Neural progenitor cell (in vitro differentiated cells): ENCODE data around the gene TKT. TPM values are rescaled to one million over a fixed set of nuclear protein-coding genes. Genes with fewer than 3 reads are reported as not detected.
A peak's percentile ranks its signal among the peaks of the same experiment; 100 is the strongest.

Source experiments
- DNase-seq: peaks from one replicate; pipeline ENCODE4 v3.0.0-alpha.2; 2016; ENCODE audit warnings: low spot score
- H2AFZ ChIP-seq: fragments of 200-600 bp; sonication (generic); replicated peaks from 2 replicates; pipeline ENCODE4 v1.6.1; 2016; ENCODE audit warnings: antibody characterized with exemption
- H3F3A ChIP-seq: fragments of 200-600 bp; sonication (generic); 2 replicates; pipeline ENCODE4 v1.6.1; 2016; ENCODE audit warnings: antibody characterized with exemption, low read depth
- H3K27ac ChIP-seq: fragments of 200-600 bp; sonication (generic); 2 replicates; pipeline ENCODE4 v1.5.1; 2016; ENCODE audit warnings: mild to moderate bottlenecking
- H3K27me3 ChIP-seq: fragments of 200-600 bp; sonication (generic); 2 replicates; pipeline ENCODE4 v1.6.1; 2016; ENCODE audit warnings: mild to moderate bottlenecking, moderate library complexity
- H3K36me3 ChIP-seq: fragments of 200-600 bp; sonication (generic); 2 replicates; pipeline ENCODE4 v1.5.1; 2016
- H3K4me1 ChIP-seq: fragments of 200-600 bp; sonication (generic); 2 replicates; pipeline ENCODE4 v1.6.1; 2016; ENCODE audit warnings: mixed run types
- H3K4me2 ChIP-seq: fragments of 200-600 bp; sonication (generic); 2 replicates; pipeline ENCODE4 v1.6.1; 2016
- H3K4me3 ChIP-seq: fragments of 200-600 bp; sonication (generic); 2 replicates; pipeline ENCODE4 v1.5.1; 2016
- H3K79me2 ChIP-seq: fragments of 200-600 bp; sonication (generic); 2 replicates; pipeline ENCODE4 v1.6.1; 2016; ENCODE audit warnings: low read depth
- H3K9ac ChIP-seq: fragments of 200-600 bp; sonication (generic); 2 replicates; pipeline ENCODE4 v1.6.1; 2016
- H3K9me3 ChIP-seq: fragments of 200-600 bp; sonication (generic); 2 replicates; pipeline ENCODE4 v1.5.1; 2016; ENCODE audit warnings: low read depth
- H4K20me1 ChIP-seq: fragments of 200-600 bp; sonication (generic); 2 replicates; pipeline ENCODE4 v1.6.1; 2016; ENCODE audit warnings: low read depth
- H3K27ac Mint-ChIP-seq: 3 replicates; pipeline ENCODE4 v1.8.0; 2021; ENCODE audit warnings: mixed read lengths
- H3K27me3 Mint-ChIP-seq: 2 replicates; pipeline ENCODE4 v1.8.0; 2022; ENCODE audit warnings: low read depth, mild to moderate bottlenecking, inconsistent platforms, moderate library complexity, mixed read lengths; ENCODE audit not compliant: insufficient read depth
- H3K36me3 Mint-ChIP-seq: 3 replicates; pipeline ENCODE4 v1.8.0; 2021; ENCODE audit warnings: mixed read lengths
- H3K4me1 Mint-ChIP-seq: 3 replicates; pipeline ENCODE4 v1.8.0; 2021; ENCODE audit warnings: mixed read lengths
- H3K4me3 Mint-ChIP-seq: 3 replicates; pipeline ENCODE4 v1.8.0; 2021; ENCODE audit warnings: mild to moderate bottlenecking, moderate library complexity, mixed read lengths
- H3K9me3 Mint-ChIP-seq: 3 replicates; pipeline ENCODE4 v1.8.0; 2020; ENCODE audit warnings: mixed read lengths
- CTCF ChIP-seq: fragments of 200-600 bp; sonication (generic); IDR thresholded peaks from 2 replicates; pipeline ENCODE4 v1.5.1; 2017; ENCODE audit warnings: antibody characterized with exemption, mild to moderate bottlenecking
- EZH2 ChIP-seq: fragments of 200-600 bp; sonication (generic); IDR thresholded peaks from 2 replicates; pipeline ENCODE4 v1.6.1; 2017; ENCODE audit warnings: antibody characterized with exemption, mild to moderate bottlenecking, moderate library complexity
- EZH2phosphoT487 ChIP-seq: fragments of 200-600 bp; sonication (generic); IDR thresholded peaks from 2 replicates; pipeline ENCODE4 v1.6.1; 2017; ENCODE audit warnings: antibody characterized with exemption
- total RNA-seq: library from RNA; depleted of rRNA; stranded (reverse); fragments of >200 nt; gene quantifications from 2 replicates; pipeline ENCODE4 v1.2.3, GENCODE V29; 2015; ENCODE audit warnings: low replicate concordance

TKT gene
- total RNA-seq, 1 donor from 2014 or later = 292 TPM

- Histone ChIP-seq H4K20me1 (no peaks in the 10 kb centered on the region), H3K36me3 (peaks cover 4% of the 10 kb centered on the region), H3K27ac (no peak overlapping the region), H3K4me3 (no peak overlapping the region), H3K4me1 (no peaks in the 10 kb centered on the region), H3K79me2 (no peaks in the 10 kb centered on the region), H3K9me3 (no peaks in the 10 kb centered on the region), H3F3A (peaks cover 8% of the 10 kb centered on the region), H3K9ac (no peak overlapping the region), H2AFZ (no peak overlapping the region), H3K4me2 (no peak overlapping the region), H3K27me3 (no peaks in the 10 kb centered on the region)
- peaks cover 6% of the 10 kb centered on the region for H3K27me3 Mint-ChIP-seq
- H3K9me3 Mint-ChIP-seq = no peaks in the 10 kb centered on the region
- no peak for DNase-seq
- no peak overlapping the region for H3K4me3 Mint-ChIP-seq
- H3K36me3 Mint-ChIP-seq = peaks cover 16% of the 10 kb centered on the region
- no peaks in the 10 kb centered on the region for H3K4me1 Mint-ChIP-seq
- no peak overlapping the region for H3K27ac Mint-ChIP-seq
- no peak for TF ChIP-seq EZH2
- no peak for TF ChIP-seq CTCF
- TF ChIP-seq EZH2phosphoT487 = no peak
Measured at GRCh38 chr3:53293867-53294266, 38.0 kb upstream of the TKT start.

- H3K36me3 ChIP-seq = peaks cover 6% of the 10 kb centered on the region
- Mint-ChIP-seq H3K27ac (no peak overlapping the region), H3K4me1 (peaks cover 26% of the 10 kb centered on the region), H3K4me3 (no peak overlapping the region), H3K9me3 (no peaks in the 10 kb centered on the region), H3K36me3 (peaks cover 23% of the 10 kb centered on the region), H3K27me3 (peaks cover 7% of the 10 kb centered on the region)
- no peak for DNase-seq
- no peak overlapping the region for H3K4me2 ChIP-seq
- H3K9me3 ChIP-seq = no peaks in the 10 kb centered on the region
- H3K79me2 ChIP-seq = no peaks in the 10 kb centered on the region
- TF ChIP-seq EZH2 = no peak
- no peak for TF ChIP-seq EZH2phosphoT487
- TF ChIP-seq CTCF = no peak
- no peak overlapping the region for H3K4me3 ChIP-seq
- no peak overlapping the region for H3K9ac ChIP-seq
- H2AFZ ChIP-seq = no peak overlapping the region
- H3K27ac ChIP-seq = peak overlapping the region; percentile 11
- peaks cover 26% of the 10 kb centered on the region for H3K4me1 ChIP-seq
- peaks cover 18% of the 10 kb centered on the region for H4K20me1 ChIP-seq
- H3F3A ChIP-seq = peaks cover 37% of the 10 kb centered on the region
- H3K27me3 ChIP-seq = no peaks in the 10 kb centered on the region
Measured at GRCh38 chr3:53288214-53288613, 32.4 kb upstream of the TKT start.

GRCh38 chr3:53287131-53287629, 31.4 kb upstream of the TKT start:
- Histone ChIP-seq H3K27ac (peak overlapping the region; percentile 73), H3K4me3 (no peak overlapping the region), H3K27me3 (no peaks in the 10 kb centered on the region), H2AFZ (no peak overlapping the region), H3K79me2 (no peaks in the 10 kb centered on the region), H3K4me2 (peak overlapping the region; percentile 53), H3K9ac (no peak overlapping the region), H3K9me3 (no peaks in the 10 kb centered on the region), H4K20me1 (peaks cover 18% of the 10 kb centered on the region), H3K4me1 (peaks cover 26% of the 10 kb centered on the region), H3F3A (peaks cover 37% of the 10 kb centered on the region), H3K36me3 (peaks cover 6% of the 10 kb centered on the region)
- TF ChIP-seq EZH2 (no peak), EZH2phosphoT487 (no peak), CTCF (no peak)
- DNase-seq = peak; percentile 31
- H3K9me3 Mint-ChIP-seq = no peaks in the 10 kb centered on the region
- peaks cover 6% of the 10 kb centered on the region for H3K27me3 Mint-ChIP-seq
- peak overlapping the region; percentile 65 for H3K27ac Mint-ChIP-seq
- peaks cover 22% of the 10 kb centered on the region for H3K36me3 Mint-ChIP-seq
- H3K4me1 Mint-ChIP-seq = peaks cover 26% of the 10 kb centered on the region
- peak overlapping the region; percentile 70 for H3K4me3 Mint-ChIP-seq
